Liver (tissue), 9 donors: ENCODE results near the gene SOBP. TPM values are rescaled to one million over a fixed set of nuclear protein-coding genes. Genes with fewer than 3 reads are reported as not detected.

ENCODE experiments used
- DNase-seq: peaks from one replicate; pipeline ENCODE4 v3.0.0-alpha.2; 2017; ENCODE audit warnings: low spot score
- H3K27ac ChIP-seq, 2 donors: one replicate each; pipeline ENCODE4 v1.7.0; 2013; ENCODE audit warnings: inconsistent platforms in 2 of 2, low read length in 2 of 2, control low read depth in 1 of 2, low read depth in 1 of 2, mild to moderate bottlenecking in 1 of 2
- H3K27me3 ChIP-seq, 4 donors: one replicate each; pipeline versions ENCODE4 v1.6.1 to v1.7.0; 2013; ENCODE audit warnings: low read length in 3 of 4, inconsistent platforms in 1 of 4, mild to moderate bottlenecking in 1 of 4, moderate library complexity in 1 of 4; ENCODE audit not compliant: control insufficient read depth in 4 of 4, insufficient read depth in 4 of 4
- H3K36me3 ChIP-seq, 4 donors: one replicate each; pipeline versions ENCODE4 v1.6.1 to v1.7.0; 2013; ENCODE audit warnings: low read length in 3 of 4, mild to moderate bottlenecking in 3 of 4, low read depth in 1 of 4, moderate library complexity in 1 of 4; ENCODE audit not compliant: control insufficient read depth in 4 of 4, insufficient read depth in 3 of 4
- H3K4me1 ChIP-seq, 4 donors: one replicate each; pipeline versions ENCODE4 v1.6.1 to v1.7.0; 2013; ENCODE audit warnings: low read length in 3 of 4, mild to moderate bottlenecking in 3 of 4, moderate library complexity in 1 of 4; ENCODE audit not compliant: control insufficient read depth in 4 of 4, insufficient read depth in 4 of 4
- H3K4me3 ChIP-seq, 3 donors: one replicate each; pipeline versions ENCODE4 v1.6.1 to v1.7.0; 2013; ENCODE audit warnings: low read length in 3 of 3, control low read depth in 1 of 3, low read depth in 1 of 3, mild to moderate bottlenecking in 1 of 3
- H3K9ac ChIP-seq, 2 donors: one replicate each; pipeline ENCODE4 v1.7.0; 2013; ENCODE audit warnings: low read length in 2 of 2, mild to moderate bottlenecking in 2 of 2, moderate library complexity in 2 of 2, control low read depth in 1 of 2, low read depth in 1 of 2
- H3K9me3 ChIP-seq, 4 donors: one replicate each; pipeline versions ENCODE4 v1.6.1 to v1.7.0; 2013; ENCODE audit warnings: low read length in 3 of 4; ENCODE audit not compliant: control insufficient read depth in 4 of 4
- ATF3 ChIP-seq: IDR thresholded peaks from 2 replicates; pipeline ENCODE4 v1.6.1; 2016; ENCODE audit warnings: antibody characterized with exemption
- CTCF ChIP-seq: fragments of 150-350 bp; IDR thresholded peaks from 2 replicates; pipeline ENCODE4 v1.5.1; 2017; ENCODE audit warnings: improper control_type of control experiment, low read depth, low read length; ENCODE audit not compliant: missing input control
- EGR1 ChIP-seq, 2 donors: IDR thresholded peaks; 2 replicates each; pipeline ENCODE4 v1.6.1; 2016 to 2018; ENCODE audit warnings: antibody characterized with exemption in 2 of 2, low read depth in 2 of 2
- FOXA1 ChIP-seq: IDR thresholded peaks from 2 replicates; pipeline ENCODE4 v1.6.1; 2016; ENCODE audit warnings: antibody characterized with exemption
- FOXA2 ChIP-seq: IDR thresholded peaks from 2 replicates; pipeline ENCODE4 v1.6.1; 2016; ENCODE audit warnings: antibody characterized with exemption
- GABPA ChIP-seq, 2 donors: IDR thresholded peaks in 1 of 2; conservative IDR thresholded peaks in 1 of 2; 2 replicates each; pipeline ENCODE4 v1.6.1; 2016; ENCODE audit warnings: antibody characterized with exemption in 2 of 2, mild to moderate bottlenecking in 1 of 2, moderate library complexity in 1 of 2
- HNF4A ChIP-seq, 2 donors: conservative IDR thresholded peaks; 2 replicates each; pipeline ENCODE4 v1.6.1; 2016; ENCODE audit warnings: antibody characterized with exemption in 2 of 2, mild to moderate bottlenecking in 2 of 2
- HNF4G ChIP-seq: IDR thresholded peaks from 2 replicates; pipeline ENCODE4 v1.6.1; 2016; ENCODE audit warnings: antibody characterized with exemption
- JUND ChIP-seq, 2 donors: IDR thresholded peaks; 2 replicates each; pipeline ENCODE4 v1.6.1; 2016; ENCODE audit warnings: antibody characterized with exemption in 2 of 2
- NR2F2 ChIP-seq: IDR thresholded peaks from 2 replicates; pipeline ENCODE4 v1.6.1; 2016; ENCODE audit warnings: antibody characterized with exemption
- RAD21 ChIP-seq, 2 donors: IDR thresholded peaks; 2 replicates each; pipeline ENCODE4 v1.6.1; 2016; ENCODE audit warnings: antibody characterized with exemption in 2 of 2, mild to moderate bottlenecking in 2 of 2
- RXRA ChIP-seq, 2 donors: IDR thresholded peaks; 2 replicates each; pipeline ENCODE4 v1.6.1; 2017 to 2018; ENCODE audit warnings: antibody characterized with exemption in 2 of 2, mild to moderate bottlenecking in 1 of 2
- SP1 ChIP-seq: IDR thresholded peaks from 2 replicates; pipeline ENCODE4 v1.6.1; 2018; ENCODE audit warnings: antibody characterized with exemption, mild to moderate bottlenecking
- TAF1 ChIP-seq: conservative IDR thresholded peaks from 2 replicates; pipeline ENCODE4 v1.6.1; 2016; ENCODE audit warnings: antibody characterized with exemption, mild to moderate bottlenecking
- YY1 ChIP-seq: IDR thresholded peaks from 2 replicates; pipeline ENCODE4 v1.6.1; 2016; ENCODE audit warnings: antibody characterized with exemption, mild to moderate bottlenecking
- ZBTB33 ChIP-seq: IDR thresholded peaks from 2 replicates; pipeline ENCODE4 v1.6.1; 2016; ENCODE audit warnings: antibody characterized with exemption
- WGBS: extraction: QIAGEN DNeasy Blood & Tissue Kit; methylation state at CpG from one replicate; pipeline ENCODE4 v1.1.7; 2013; 5-methylcytosine and 5-hydroxymethylcytosine counted together
- polyA plus RNA-seq, 2 donors: library from polyadenylated mRNA; stranded (reverse) in 1 of 2; unstranded in 1 of 2; fragments of 200-250 nt in 1 of 2; fragments of >200 nt in 1 of 2; fragmentation: Nextera tagmentation in 1 of 2; extraction: Ambion mirVana in 1 of 2; gene quantifications; one replicate each; pipeline versions ENCODE4 v1.2.1 to v1.2.3, GENCODE V29; 2013 to 2015
- total RNA-seq, 2 donors: library from RNA; depleted of rRNA; stranded (reverse); fragments of >200 nt; gene quantifications; one replicate each; pipeline ENCODE4 v1.2.3, GENCODE V29; 2014
- TF ChIP-seq, protein P1 (sequence below): IDR thresholded peaks from 2 replicates; pipeline ENCODE4 v1.6.1; 2016; ENCODE audit warnings: antibody characterized with exemption
- TF ChIP-seq, protein P2 (sequence below): IDR thresholded peaks from 2 replicates; pipeline ENCODE4 v1.6.1; 2016; ENCODE audit warnings: antibody characterized with exemption, mild to moderate bottlenecking
- donor health status: healthy.
- donor health status: healthy.
- donor health status: healthy.
- donor health status: healthy.
- donor health status: healthy.

The SOBP gene
- total and polyA plus RNA-seq, 4 donors = 0.99 to 5.4 (median 1.9) TPM

- H3K4me3 ChIP-seq = no peak overlapping the region
- WGBS = 81% methylated on average over 1 of the region's 1 CpG
- no peak overlapping the region for H3K9ac ChIP-seq
- peaks cover 0 to 1% (median 0%) of the 10 kb centered on the region in 4 donors for H3K36me3 ChIP-seq
- no peak overlapping the region for H3K27ac ChIP-seq
- no peak for DNase-seq
- no peaks in the 10 kb centered on the region for H3K27me3 ChIP-seq
- H3K9me3 ChIP-seq = peaks cover 4 to 10% (median 7%) of the 10 kb centered on the region in 4 donors
- no peaks in the 10 kb centered on the region for H3K4me1 ChIP-seq
- TF ChIP-seq, protein P1, sequence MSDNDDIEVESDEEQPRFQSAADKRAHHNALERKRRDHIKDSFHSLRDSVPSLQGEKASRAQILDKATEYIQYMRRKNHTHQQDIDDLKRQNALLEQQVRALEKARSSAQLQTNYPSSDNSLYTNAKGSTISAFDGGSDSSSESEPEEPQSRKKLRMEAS = no peak
- no peak for TF ChIP-seq GABPA (IDR thresholded peaks at IDR 0.05 in 1 of 2, conservative IDR thresholded peaks at IDR 0.05 in 1 of 2)
- TF ChIP-seq CTCF = no peak
- no peak for TF ChIP-seq RXRA (IDR thresholded peaks at IDR 0.05)
- TF ChIP-seq YY1 = no peak
- no peak for TF ChIP-seq FOXA2
- TF ChIP-seq HNF4A (conservative IDR thresholded peaks at IDR 0.05) = no peak
- no peak for TF ChIP-seq ATF3
- no peak for TF ChIP-seq SP1
- TF ChIP-seq NR2F2 = no peak
- TF ChIP-seq JUND (IDR thresholded peaks at IDR 0.05) = no peak
- no peak for TF ChIP-seq RAD21 (IDR thresholded peaks at IDR 0.05)
- TF ChIP-seq, protein P2, sequence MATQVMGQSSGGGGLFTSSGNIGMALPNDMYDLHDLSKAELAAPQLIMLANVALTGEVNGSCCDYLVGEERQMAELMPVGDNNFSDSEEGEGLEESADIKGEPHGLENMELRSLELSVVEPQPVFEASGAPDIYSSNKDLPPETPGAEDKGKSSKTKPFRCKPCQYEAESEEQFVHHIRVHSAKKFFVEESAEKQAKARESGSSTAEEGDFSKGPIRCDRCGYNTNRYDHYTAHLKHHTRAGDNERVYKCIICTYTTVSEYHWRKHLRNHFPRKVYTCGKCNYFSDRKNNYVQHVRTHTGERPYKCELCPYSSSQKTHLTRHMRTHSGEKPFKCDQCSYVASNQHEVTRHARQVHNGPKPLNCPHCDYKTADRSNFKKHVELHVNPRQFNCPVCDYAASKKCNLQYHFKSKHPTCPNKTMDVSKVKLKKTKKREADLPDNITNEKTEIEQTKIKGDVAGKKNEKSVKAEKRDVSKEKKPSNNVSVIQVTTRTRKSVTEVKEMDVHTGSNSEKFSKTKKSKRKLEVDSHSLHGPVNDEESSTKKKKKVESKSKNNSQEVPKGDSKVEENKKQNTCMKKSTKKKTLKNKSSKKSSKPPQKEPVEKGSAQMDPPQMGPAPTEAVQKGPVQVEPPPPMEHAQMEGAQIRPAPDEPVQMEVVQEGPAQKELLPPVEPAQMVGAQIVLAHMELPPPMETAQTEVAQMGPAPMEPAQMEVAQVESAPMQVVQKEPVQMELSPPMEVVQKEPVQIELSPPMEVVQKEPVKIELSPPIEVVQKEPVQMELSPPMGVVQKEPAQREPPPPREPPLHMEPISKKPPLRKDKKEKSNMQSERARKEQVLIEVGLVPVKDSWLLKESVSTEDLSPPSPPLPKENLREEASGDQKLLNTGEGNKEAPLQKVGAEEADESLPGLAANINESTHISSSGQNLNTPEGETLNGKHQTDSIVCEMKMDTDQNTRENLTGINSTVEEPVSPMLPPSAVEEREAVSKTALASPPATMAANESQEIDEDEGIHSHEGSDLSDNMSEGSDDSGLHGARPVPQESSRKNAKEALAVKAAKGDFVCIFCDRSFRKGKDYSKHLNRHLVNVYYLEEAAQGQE = no peak
These were observed 41.1 kb upstream of the SOBP start for GRCh38 chr6:107448776-107449175.

DNA sequence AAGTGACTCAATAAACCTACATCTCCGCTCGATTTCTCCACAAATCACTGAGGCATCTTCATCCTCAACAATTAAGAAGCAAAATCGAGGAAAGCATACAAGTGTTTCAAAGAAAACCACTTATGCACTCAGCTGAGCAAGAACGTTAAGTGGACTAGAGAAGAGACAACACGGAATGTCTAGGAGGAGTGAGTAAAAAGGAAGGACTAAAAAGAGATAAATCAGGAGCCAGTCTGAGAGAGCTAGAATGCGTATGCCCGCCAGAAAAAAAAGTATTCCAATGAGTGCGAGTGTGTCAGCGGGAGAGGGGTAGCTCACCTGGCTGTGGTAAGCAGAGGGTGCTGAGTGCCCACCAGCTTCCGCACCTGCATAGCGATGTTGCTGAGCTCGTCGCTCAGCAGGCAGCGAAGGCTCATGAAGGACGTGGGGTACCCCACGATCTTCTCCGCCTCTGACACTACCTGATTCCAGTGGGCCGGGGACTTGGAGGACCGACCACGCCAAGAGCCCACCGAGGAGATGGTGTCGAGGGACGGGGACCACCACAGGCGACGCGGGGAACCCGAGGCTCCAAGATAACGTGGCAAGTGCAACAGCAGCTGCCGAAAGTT is 31.1 kb upstream of the SOBP start:
- no peak for DNase-seq
- peak overlapping the region; percentile 71 to 98 (median 94) for H3K4me3 ChIP-seq
- H3K27ac ChIP-seq = peak overlapping the region; percentile 94
- TF ChIP-seq TAF1 = no peak
- no peak for TF ChIP-seq YY1
- TF ChIP-seq ZBTB33 = no peak
- no peak for TF ChIP-seq GABPA (IDR thresholded peaks at IDR 0.05 in 1 of 2, conservative IDR thresholded peaks at IDR 0.05 in 1 of 2)
- no peak for TF ChIP-seq EGR1 (IDR thresholded peaks at IDR 0.05; ENCODE audit: low read depth in 2 of 2)
- TF ChIP-seq ATF3 = no peak
- TF ChIP-seq FOXA1 = no peak
- no peak for TF ChIP-seq NR2F2
- no peak for TF ChIP-seq HNF4G
- TF ChIP-seq, protein P2 = no peak
- TF ChIP-seq SP1 = no peak

More for the DNA sequence above, 31.1 kb upstream of the SOBP start:
- Histone ChIP-seq H3K4me1 (peaks cover 4 to 30% (median 14%) of the 10 kb centered on the region in 4 donors), H3K27me3 (no peaks in the 10 kb centered on the region), H3K9me3 (no peaks in the 10 kb centered on the region), H3K36me3 (no peaks in the 10 kb centered on the region), H3K9ac (peak overlapping the region; percentile 90 to 100)
- WGBS = 1% methylated on average over 29 of the region's 29 CpGs
